HCT116 (cell line): ENCODE data around the gene BMERB1. TPM values are rescaled to one million over a fixed set of nuclear protein-coding genes. Genes with fewer than 3 reads are reported as not detected.

Source experiments
- ATAC-seq: fragments of 200-7000 bp; cut with Tn5 transposase; 2 replicates; pipeline ENCODE4 v1.9.1; 2020; ENCODE audit warnings: mild to moderate bottlenecking, moderate library complexity
- BruUV-seq: library from RNA; stranded (reverse); fragments of 400-500 nt; replicated peaks from 2 replicates; lab custom pipeline; 2021; lab: Mats Ljungman, UMichigan
- CTCF ChIA-PET: fragments of 300-600 bp; sonication (Branson Sonifier 250); formaldehyde crosslinking; loops from one replicate; lab custom pipeline; 2021; ENCODE audit warnings: antibody characterized with exemption; lab: Charles Lee
- POLR2A ChIA-PET: fragments of 300-600, 350-600 bp; sonication (Branson Sonifier 250); formaldehyde crosslinking; loops from one replicate; lab custom pipeline; 2021; ENCODE audit warnings: antibody characterized with exemption; lab: Charles Lee
- RAD21 ChIA-PET, 2 experiments: fragments of 300-600 bp; sonication (Branson Sonifier 250); formaldehyde crosslinking; loops; one replicate each; lab custom pipeline; 2023; ENCODE audit warnings: low total read pairs in 2 of 2; ENCODE audit not compliant: uncharacterized antibody in 2 of 2, unreplicated experiment in 2 of 2, low non-redundant PET in 1 of 2; lab: Charles Lee
- DNase-seq: peaks from one replicate; pipeline ENCODE4 v3.0.0-alpha.2; 2010; ENCODE audit warnings: low read depth, low spot score
- H2AFZ ChIP-seq: fragments of 200-600 bp; shearing (Covaris generic), sonication (generic); 2 replicates; pipeline ENCODE4 v1.6.1; 2017; ENCODE audit warnings: low read depth, mixed run types, mixed read lengths, antibody characterized with exemption, low read length; ENCODE audit not compliant: poor library complexity, severe bottlenecking
- H3K27ac ChIP-seq: 2 replicates; pipeline ENCODE4 v1.5.1; 2012; ENCODE audit warnings: low read depth, low read length
- H3K27me3 ChIP-seq: fragments of 200-600 bp; sonication (generic); 2 replicates; pipeline ENCODE4 v1.6.1; 2016; ENCODE audit warnings: mixed run types, low read length, mixed read lengths; ENCODE audit not compliant: insufficient read depth
- H3K36me3 ChIP-seq, 2 experiments: fragments of 200-500 bp in 1 of 2; fragments of 200-600 bp in 1 of 2; sonication (Bioruptor generic) in 1 of 2; sonication (generic) in 1 of 2; 2 replicates each; pipeline versions ENCODE4 v1.5.1 to v1.6.1; 2014 to 2016; ENCODE audit warnings: low read length in 2 of 2, inconsistent platforms in 1 of 2, mixed read lengths in 1 of 2, mixed run types in 1 of 2; ENCODE audit not compliant: insufficient read depth in 2 of 2, control insufficient read depth in 1 of 2
- H3K4me1 ChIP-seq, 2 experiments: fragments of 200-600 bp in 1 of 2; sonication (generic) in 1 of 2; 2 replicates each; pipeline versions ENCODE4 v1.5.1 to v1.6.1; 2012 to 2017; ENCODE audit warnings: low read length in 2 of 2, inconsistent platforms in 1 of 2, mild to moderate bottlenecking in 1 of 2, mixed read lengths in 1 of 2, mixed run types in 1 of 2, moderate library complexity in 1 of 2; ENCODE audit not compliant: insufficient read depth in 2 of 2, control insufficient read depth in 1 of 2
- H3K4me2 ChIP-seq: fragments of 200-600 bp; sonication (generic); 2 replicates; pipeline ENCODE4 v1.6.1; 2017; ENCODE audit warnings: mixed run types, low read length, mixed read lengths
- H3K4me3 ChIP-seq, 2 experiments: fragments of 200-600 bp in 1 of 2; sonication (generic) in 1 of 2; replicated peaks in 1 of 2; 2 replicates each; pipeline ENCODE4 v1.5.1; 2011 to 2016; ENCODE audit warnings: low read length in 2 of 2, control low read depth in 1 of 2, low read depth in 1 of 2, mild to moderate bottlenecking in 1 of 2, mixed read lengths in 1 of 2, mixed run types in 1 of 2
- H3K79me2 ChIP-seq: fragments of 200-600 bp; sonication (generic); 2 replicates; pipeline ENCODE4 v1.6.1; 2017; ENCODE audit warnings: mild to moderate bottlenecking, mixed run types, low read length, moderate library complexity, mixed read lengths; ENCODE audit not compliant: insufficient read depth
- H3K9ac ChIP-seq: fragments of 200-600 bp; sonication (generic); 2 replicates; pipeline ENCODE4 v1.6.1; 2016; ENCODE audit warnings: low read length, mixed read lengths
- H3K9me2 ChIP-seq: fragments of 200-600 bp; sonication (generic), shearing (Covaris generic); 2 replicates; pipeline ENCODE4 v1.6.1; 2017; ENCODE audit warnings: mixed run types, mild to moderate bottlenecking, moderate library complexity; ENCODE audit not compliant: insufficient read depth
- H3K9me3 ChIP-seq, 2 experiments: fragments of 200-500 bp in 1 of 2; fragments of 200-600 bp in 1 of 2; sonication (Bioruptor generic) in 1 of 2; sonication (generic) in 1 of 2; 2 replicates each; pipeline ENCODE4 v1.6.1; 2014 to 2017; ENCODE audit warnings: low read length in 2 of 2, mixed read lengths in 2 of 2, inconsistent platforms in 1 of 2, low read depth in 1 of 2, mild to moderate bottlenecking in 1 of 2, mixed run types in 1 of 2, moderate library complexity in 1 of 2; ENCODE audit not compliant: control insufficient read depth in 1 of 2, insufficient read depth in 1 of 2
- H4K20me1 ChIP-seq: fragments of 200-600 bp; sonication (generic), shearing (Covaris generic); 2 replicates; pipeline ENCODE4 v1.6.1; 2017; ENCODE audit warnings: mixed run types, mild to moderate bottlenecking, moderate library complexity; ENCODE audit not compliant: insufficient read depth
- CBX3 ChIP-seq: IDR thresholded peaks from 2 replicates; pipeline ENCODE4 v1.6.1; 2012; ENCODE audit warnings: low read depth
- CEBPB ChIP-seq: IDR thresholded peaks from 2 replicates; pipeline ENCODE4 v1.6.1; 2012; ENCODE audit warnings: low read depth
- ELF1 ChIP-seq: IDR thresholded peaks from 2 replicates; pipeline ENCODE4 v1.6.1; 2012; ENCODE audit warnings: low read depth, borderline replicate concordance
- EZH2 ChIP-seq: fragments of 200-600 bp; sonication (generic); IDR thresholded peaks from 2 replicates; pipeline ENCODE4 v1.6.1; 2017; ENCODE audit warnings: antibody characterized with exemption, mixed run types
- EZH2phosphoT487 ChIP-seq: fragments of 200-600 bp; IDR thresholded peaks from 2 replicates; pipeline ENCODE4 v1.6.1; 2018; ENCODE audit warnings: antibody characterized with exemption, borderline replicate concordance
- SIN3A ChIP-seq: IDR thresholded peaks from 2 replicates; pipeline ENCODE4 v1.6.1; 2012; ENCODE audit warnings: low read depth
- ZNF274 ChIP-seq: fragments of 200-500 bp; sonication (Bioruptor generic); IDR thresholded peaks from 2 replicates; pipeline ENCODE4 v1.6.1; 2014; ENCODE audit warnings: mild to moderate bottlenecking, low read depth, low read length, inconsistent platforms
- intact Hi-C: fragments of 100-400 bp; cut with micrococcal nuclease; formaldehyde crosslinking; loops from 2 replicates; pipeline ENCODE4 v1.10.0; 2022
- total RNA-seq: library from RNA; stranded (reverse); gene quantifications from one replicate; pipeline ENCODE4 v1.2.1, GENCODE V29; 2021; ENCODE audit not compliant: unreplicated experiment

The BMERB1 gene
- total RNA-seq, 1 experiment from 2014 or later, result 43.6 TPM

DNA sequence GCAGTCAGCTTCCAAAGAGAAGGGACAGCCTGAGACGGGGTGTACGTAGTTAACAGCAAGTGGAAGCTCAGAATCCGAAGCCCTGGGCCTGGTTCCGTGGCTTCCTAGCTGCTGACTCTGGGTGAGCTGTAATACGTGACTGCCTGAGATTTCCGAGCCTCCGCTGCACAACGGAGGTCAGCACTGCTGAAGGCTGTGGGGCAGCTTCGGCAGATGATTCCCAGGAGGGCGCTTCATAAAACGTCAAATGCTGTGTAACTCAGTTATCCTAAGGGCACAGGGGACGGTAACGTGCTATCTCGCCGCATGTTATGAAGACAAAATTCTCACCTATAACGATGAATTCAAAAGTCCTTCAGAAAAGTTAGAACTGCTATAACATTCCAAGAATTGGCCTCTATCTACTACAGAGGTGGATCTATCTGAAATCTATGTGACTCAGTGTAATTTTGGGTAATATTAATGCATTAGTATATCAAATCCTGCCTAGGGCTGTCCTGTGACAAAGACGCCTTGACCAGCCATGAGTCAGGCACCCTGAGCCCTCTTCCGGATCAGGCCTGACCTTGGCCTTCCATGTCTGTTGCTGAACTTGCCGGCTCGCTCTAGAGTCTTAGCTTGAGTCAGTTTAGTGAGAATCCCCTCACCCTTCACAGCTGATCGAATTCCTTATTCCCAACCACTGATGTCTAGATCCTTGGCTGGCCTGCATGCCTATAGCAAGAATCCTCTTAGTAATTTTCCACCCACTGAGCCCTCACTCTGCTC, 165.1 kb downstream of the BMERB1 start:
- peaks cover 48 to 49% of the 10 kb centered on the region in 2 experiments; a peak in 3 of 4 replicates for H3K36me3 ChIP-seq
- ChIA-PET POLR2A (no interaction called here), RAD21 (no interaction called here), CTCF (no interaction called here)
- ATAC-seq, result no peak
- H3K4me3 ChIP-seq, result no peak overlapping the region
- DNase-seq, result no peak
- no peak overlapping the region for H2AFZ ChIP-seq
- no peaks in the 10 kb centered on the region for H3K9me3 ChIP-seq
- no peaks in the 10 kb centered on the region for H3K9me2 ChIP-seq
- no peak overlapping the region for H3K9ac ChIP-seq
- no peaks in the 10 kb centered on the region for H4K20me1 ChIP-seq
- no peaks in the 10 kb centered on the region for H3K79me2 ChIP-seq
- no peak overlapping the region for H3K4me2 ChIP-seq
- H3K27me3 ChIP-seq, result no peaks in the 10 kb centered on the region
- TF ChIP-seq CBX3 (no peak), SIN3A (no peak), EZH2phosphoT487 (no peak)
- peaks cover 0 to 15% of the 10 kb centered on the region in 2 experiments; a peak in 1 of 4 replicates for H3K4me1 ChIP-seq
- H3K27ac ChIP-seq, result no peak overlapping the region
- intact Hi-C loops, result no loop called here
- no TSS peak for BruUV-seq

DNA sequence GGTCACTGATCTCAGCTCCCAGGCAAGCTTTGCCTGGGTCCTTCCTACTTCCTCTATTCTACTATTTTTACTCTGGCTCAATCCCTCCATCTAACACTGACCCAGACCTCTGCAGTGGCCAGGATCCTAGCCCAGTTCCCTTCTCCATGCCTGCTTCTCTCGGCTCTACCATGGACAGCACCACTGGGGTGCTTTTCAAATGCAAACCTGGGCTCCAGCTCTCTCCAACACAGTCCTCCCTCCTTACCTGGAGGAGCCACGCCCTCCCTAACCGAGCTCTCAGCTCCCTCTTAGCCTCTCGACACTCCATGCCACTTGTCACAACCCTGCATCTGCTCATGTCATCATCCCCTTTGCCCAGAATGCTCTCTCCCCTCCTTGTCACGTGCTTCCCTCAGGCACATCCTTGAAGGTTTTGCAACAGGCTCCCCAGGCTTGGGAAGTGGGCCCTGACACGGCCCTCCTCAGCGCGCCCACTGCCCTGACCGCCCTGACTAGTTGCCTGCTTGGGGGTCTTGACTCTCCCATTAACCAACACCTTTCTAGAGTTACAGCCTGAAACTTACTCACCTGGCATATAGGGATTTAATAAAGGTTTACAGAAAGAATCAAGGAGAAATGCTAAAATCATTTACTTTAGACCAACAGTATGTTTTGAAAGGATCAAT, 167.0 kb downstream of the BMERB1 start:
- H3K9me3 ChIP-seq, result no peaks in the 10 kb centered on the region
- no peaks in the 10 kb centered on the region for H3K9me2 ChIP-seq
- no TSS peak for BruUV-seq
- H3K4me2 ChIP-seq, result no peak overlapping the region
- H3K27me3 ChIP-seq, result no peaks in the 10 kb centered on the region
- no peaks in the 10 kb centered on the region for H3K79me2 ChIP-seq
- intact Hi-C loops, result no loop called here
- DNase-seq (no peak), ATAC-seq (no peak)
- peaks cover 0 to 11% of the 10 kb centered on the region in 2 experiments; a peak in 1 of 4 replicates for H3K4me1 ChIP-seq
- ChIA-PET RAD21 (no interaction called here), POLR2A (no interaction called here), CTCF (no interaction called here)
- H3K4me3 ChIP-seq, result no peak overlapping the region
- H3K27ac ChIP-seq, result no peak overlapping the region
- peaks cover 35 to 41% of the 10 kb centered on the region in 2 experiments; a peak in 3 of 4 replicates for H3K36me3 ChIP-seq
- H3K9ac ChIP-seq, result no peak overlapping the region
- H2AFZ ChIP-seq, result no peak overlapping the region
- H4K20me1 ChIP-seq, result no peaks in the 10 kb centered on the region
- TF ChIP-seq EZH2 (no peak), ZNF274 (no peak), CEBPB (no peak), ELF1 (no peak)
